Measurements from ENCODE around the gene CDC14A. TPM values are rescaled to one million over a fixed set of nuclear protein-coding genes. Genes with fewer than 3 reads are reported as not detected.

Gene CDC14A
- polyA plus RNA-seq (ENCODE audit: low read depth in 6 of 6): 10 to 100 TPM in 5 of 6 donors, 1 to 10 TPM in 1; 6.1 to 17.1 (median 14.4) TPM

- peaks cover 0 to 8% of the 10 kb centered on the region in 2 donors for H3K36me3 Mint-ChIP-seq
- no peaks in the 10 kb centered on the region for H3K9me3 Mint-ChIP-seq
Observed at GRCh38 chr1:100352267-100353070, at the start of gene CDC14A. Gene CDC14A, plus strand, starts transcription at chr1:100352506. Its CDS starts 449 bp downstream, at chr1:100352955.

GRCh38 chr1:100302739-100303138, 49.6 kb upstream of the CDC14A start:
- ATAC-seq (ENCODE audit: low read depth in 2 of 2) (no peak), DNase-seq (no peak)
- Mint-ChIP-seq H3K4me3 (no peak overlapping the region), H3K36me3 (no peaks in the 10 kb centered on the region), H3K9me3 (no peaks in the 10 kb centered on the region), H3K4me1 (no peaks in the 10 kb centered on the region), H3K27ac (no peak overlapping the region), H3K27me3 (peaks cover 0 to 4% (median 0%) of the 10 kb centered on the region in 3 donors)

More at GRCh38 chr1:100352267-100353070, at the start of gene CDC14A:
- peak; percentile 61 to 63 for ATAC-seq (ENCODE audit: low read depth in 2 of 2)
- Mint-ChIP-seq H3K4me1 (peaks cover 36 to 51% (median 46%) of the 10 kb centered on the region in 3 donors), H3K27me3 (no peaks in the 10 kb centered on the region), H3K4me3 (peak within 1 kb of the TSS; percentile 94 to 100 (median 98)), H3K27ac (peak within 1 kb of the TSS; percentile 86 to 99 (median 96))
- DNase-seq: peak; percentile 75

- Mint-ChIP-seq H3K36me3 (no peaks in the 10 kb centered on the region), H3K4me3 (no peak overlapping the region), H3K27me3 (peaks cover 0 to 4% (median 0%) of the 10 kb centered on the region in 3 donors), H3K9me3 (peaks cover 0 to 10% (median 0%) of the 10 kb centered on the region in 7 donors), H3K27ac (no peak overlapping the region), H3K4me1 (no peaks in the 10 kb centered on the region)
- ATAC-seq (ENCODE audit: low read depth in 2 of 2) (no peak), DNase-seq (no peak)
Observed at GRCh38 chr1:100304227-100304626, 48.1 kb upstream of the CDC14A start.

- H3K36me3 Mint-ChIP-seq: peaks cover 0 to 4% of the 10 kb centered on the region in 2 donors
- H3K9me3 Mint-ChIP-seq: peaks cover 0 to 16% (median 4%) of the 10 kb centered on the region in 7 donors
- H3K4me1 Mint-ChIP-seq: no peaks in the 10 kb centered on the region
- no peak for DNase-seq
- H3K4me3 Mint-ChIP-seq: no peak overlapping the region
- peaks cover 0 to 4% (median 0%) of the 10 kb centered on the region in 3 donors for H3K27me3 Mint-ChIP-seq
- ATAC-seq (ENCODE audit: low read depth in 2 of 2): no peak
- no peak overlapping the region for H3K27ac Mint-ChIP-seq
Observed at GRCh38 chr1:100304921-100305320, 47.4 kb upstream of the CDC14A start.

GRCh38 chr1:100305954-100306353, 46.4 kb upstream of the CDC14A start:
- Mint-ChIP-seq H3K27me3 (peaks cover 0 to 4% (median 4%) of the 10 kb centered on the region in 3 donors), H3K27ac (peak overlapping the region in 1 of 6 donors; percentile 5), H3K36me3 (peaks cover 0 to 6% of the 10 kb centered on the region in 2 donors), H3K4me1 (no peaks in the 10 kb centered on the region), H3K4me3 (no peak overlapping the region), H3K9me3 (peaks cover 0 to 26% (median 6%) of the 10 kb centered on the region in 7 donors)
- DNase-seq (no peak), ATAC-seq (ENCODE audit: low read depth in 2 of 2) (no peak)

- Mint-ChIP-seq H3K4me1 (no peaks in the 10 kb centered on the region), H3K27ac (peak overlapping the region in 1 of 6 donors; percentile 5), H3K4me3 (no peak overlapping the region), H3K9me3 (peaks cover 0 to 26% (median 6%) of the 10 kb centered on the region in 7 donors), H3K36me3 (peaks cover 0 to 6% of the 10 kb centered on the region in 2 donors), H3K27me3 (peaks cover 0 to 6% (median 4%) of the 10 kb centered on the region in 3 donors)
- DNase-seq: no peak
- no peak for ATAC-seq (ENCODE audit: low read depth in 2 of 2)
Observed at GRCh38 chr1:100306735-100307313, 45.5 kb upstream of the CDC14A start.

GRCh38 chr1:100308777-100309176, 43.5 kb upstream of the CDC14A start:
- ATAC-seq (ENCODE audit: low read depth in 2 of 2) (no peak), DNase-seq (no peak)
- Mint-ChIP-seq H3K4me3 (no peak overlapping the region), H3K27me3 (peaks cover 0 to 6% (median 4%) of the 10 kb centered on the region in 3 donors), H3K36me3 (peaks cover 0 to 6% of the 10 kb centered on the region in 2 donors), H3K27ac (no peak overlapping the region), H3K9me3 (peaks cover 0 to 26% (median 6%) of the 10 kb centered on the region in 7 donors), H3K4me1 (no peaks in the 10 kb centered on the region)

- ATAC-seq (ENCODE audit: low read depth in 2 of 2): no peak
- Mint-ChIP-seq H3K36me3 (peaks cover 0 to 6% of the 10 kb centered on the region in 2 donors), H3K4me3 (no peak overlapping the region), H3K4me1 (peaks cover 0 to 5% (median 0%) of the 10 kb centered on the region in 3 donors), H3K27ac (peak overlapping the region in 1 of 6 donors; percentile 17), H3K27me3 (peaks cover 0 to 6% (median 4%) of the 10 kb centered on the region in 3 donors), H3K9me3 (peaks cover 0 to 26% (median 6%) of the 10 kb centered on the region in 7 donors)
- DNase-seq: no peak
Observed at GRCh38 chr1:100309863-100310262, 42.4 kb upstream of the CDC14A start.

- DNase-seq (no peak), ATAC-seq (ENCODE audit: low read depth in 2 of 2) (no peak)
- H3K27me3 Mint-ChIP-seq: peaks cover 0 to 8% (median 6%) of the 10 kb centered on the region in 3 donors
- H3K27ac Mint-ChIP-seq: no peak overlapping the region
- H3K9me3 Mint-ChIP-seq: peaks cover 5 to 49% (median 19%) of the 10 kb centered on the region in 7 donors
- peaks cover 0 to 5% (median 0%) of the 10 kb centered on the region in 3 donors for H3K4me1 Mint-ChIP-seq
- H3K36me3 Mint-ChIP-seq: peaks cover 6 to 8% of the 10 kb centered on the region in 2 donors
- no peak overlapping the region for H3K4me3 Mint-ChIP-seq
Observed at GRCh38 chr1:100313382-100313781, 38.9 kb upstream of the CDC14A start.

- peaks cover 0 to 8% (median 0%) of the 10 kb centered on the region in 3 donors for H3K27me3 Mint-ChIP-seq
- ATAC-seq (ENCODE audit: low read depth in 2 of 2): no peak
Observed at GRCh38 chr1:100316622-100317021, 35.7 kb upstream of the CDC14A start.

GRCh38 chr1:100320311-100321099, 31.8 kb upstream of the CDC14A start:
- Mint-ChIP-seq H3K4me1 (no peaks in the 10 kb centered on the region), H3K36me3 (peaks cover 8 to 19% of the 10 kb centered on the region in 2 donors), H3K9me3 (peaks cover 12 to 45% (median 30%) of the 10 kb centered on the region in 7 donors), H3K4me3 (no peak overlapping the region), H3K27ac (no peak overlapping the region), H3K27me3 (peaks cover 0 to 8% (median 0%) of the 10 kb centered on the region in 3 donors)
- no peak for DNase-seq
- no peak for ATAC-seq (ENCODE audit: low read depth in 2 of 2)

More at GRCh38 chr1:100316622-100317021, 35.7 kb upstream of the CDC14A start:
- Mint-ChIP-seq H3K4me3 (no peak overlapping the region), H3K9me3 (peaks cover 12 to 47% (median 30%) of the 10 kb centered on the region in 7 donors), H3K36me3 (peaks cover 8 to 19% of the 10 kb centered on the region in 2 donors), H3K4me1 (peaks cover 0 to 5% (median 0%) of the 10 kb centered on the region in 3 donors), H3K27ac (peak overlapping the region in 1 of 6 donors; percentile 30)
- DNase-seq: no peak

GRCh38 chr1:100321100-100321493, 31.2 kb upstream of the CDC14A start:
- ATAC-seq (ENCODE audit: low read depth in 2 of 2) (no peak), DNase-seq (no peak)
- Mint-ChIP-seq H3K27ac (no peak overlapping the region), H3K4me3 (no peak overlapping the region), H3K27me3 (peaks cover 0 to 8% (median 0%) of the 10 kb centered on the region in 3 donors), H3K36me3 (peaks cover 8 to 19% of the 10 kb centered on the region in 2 donors), H3K9me3 (peaks cover 11 to 39% (median 27%) of the 10 kb centered on the region in 7 donors), H3K4me1 (no peaks in the 10 kb centered on the region)

GRCh38 chr1:100321506-100321905, 30.8 kb upstream of the CDC14A start:
- no peak overlapping the region for H3K4me3 Mint-ChIP-seq
- H3K4me1 Mint-ChIP-seq: no peaks in the 10 kb centered on the region
- ATAC-seq (ENCODE audit: low read depth in 2 of 2): no peak
- H3K27ac Mint-ChIP-seq: no peak overlapping the region
- peaks cover 8 to 19% of the 10 kb centered on the region in 2 donors for H3K36me3 Mint-ChIP-seq
- H3K9me3 Mint-ChIP-seq: peaks cover 11 to 36% (median 23%) of the 10 kb centered on the region in 7 donors
- peaks cover 0 to 8% (median 0%) of the 10 kb centered on the region in 3 donors for H3K27me3 Mint-ChIP-seq
- DNase-seq: no peak
